Common myeloid progenitor, CD34-positive (primary cell): ENCODE results near the gene PRKCA.

Experiments used
- CTCF ChIA-PET: fragments of 350-600 bp; sonication (Branson Sonifier 250); formaldehyde crosslinking; loops from one replicate; lab custom pipeline; 2021; ENCODE audit warnings: antibody characterized with exemption; lab: Charles Lee
- POLR2A ChIA-PET: fragments of 350-600 bp; sonication (Branson Sonifier 250); formaldehyde crosslinking; loops from one replicate; lab custom pipeline; 2021; ENCODE audit warnings: antibody characterized with exemption; lab: Charles Lee
- DNase-seq, 3 donors: peaks; one replicate each; pipeline versions ENCODE4 v3.0.0 to v3.0.0-alpha.2; 2013
- H3K27ac ChIP-seq, 2 experiments: 1 replicate in 1 of 2; 2 replicates in 1 of 2; pipeline ENCODE4 v1.7.0; 2013; ENCODE audit warnings: inconsistent platforms in 2 of 2, low read length in 2 of 2, mild to moderate bottlenecking in 2 of 2, low read depth in 1 of 2, moderate library complexity in 1 of 2; ENCODE audit not compliant: severe bottlenecking in 2 of 2, insufficient read depth in 1 of 2, poor library complexity in 1 of 2
- H3K27me3 ChIP-seq, 5 experiments: replicated peaks in 2 of 5; 1 replicate in 3 of 5; 2 replicates in 2 of 5; pipeline versions ENCODE4 v1.6.1 to v1.7.0; 2013; ENCODE audit warnings: low read length in 4 of 5, mild to moderate bottlenecking in 2 of 5, moderate library complexity in 2 of 5, inconsistent platforms in 1 of 5; ENCODE audit not compliant: insufficient read depth in 5 of 5, control insufficient read depth in 4 of 5
- H3K36me3 ChIP-seq, 4 experiments: 1 replicate in 2 of 4; 2 replicates in 2 of 4; pipeline versions ENCODE4 v1.6.1 to v1.7.0; 2013; ENCODE audit warnings: low read length in 3 of 4, control low read depth in 1 of 4, mild to moderate bottlenecking in 1 of 4; ENCODE audit not compliant: control insufficient read depth in 4 of 4, insufficient read depth in 4 of 4
- H3K4me1 ChIP-seq, 4 experiments: 1 replicate in 3 of 4; 2 replicates in 1 of 4; pipeline versions ENCODE4 v1.6.1 to v1.7.1; 2013; ENCODE audit warnings: low read length in 3 of 4, mild to moderate bottlenecking in 3 of 4, control low read depth in 1 of 4, inconsistent platforms in 1 of 4, moderate library complexity in 1 of 4; ENCODE audit not compliant: control insufficient read depth in 4 of 4, insufficient read depth in 4 of 4; ENCODE audit errors: control extremely low read depth in 1 of 4
- H3K4me3 ChIP-seq, 7 experiments: 1 replicate in 4 of 7; 2 replicates in 3 of 7; pipeline versions ENCODE4 v1.5.1 to v1.7.0; 2013; ENCODE audit warnings: mild to moderate bottlenecking in 7 of 7, low read length in 6 of 7, moderate library complexity in 6 of 7, inconsistent platforms in 2 of 7, low read depth in 2 of 7, control low read depth in 1 of 7; ENCODE audit not compliant: insufficient read depth in 4 of 7, control insufficient read depth in 1 of 7; ENCODE audit errors: extremely low read depth in 1 of 7
- H3K9me3 ChIP-seq, 5 experiments: 1 replicate in 4 of 5; 2 replicates in 1 of 5; pipeline versions ENCODE4 v1.6.1 to v1.7.1; 2013; ENCODE audit warnings: low read length in 4 of 5, mild to moderate bottlenecking in 2 of 5, inconsistent platforms in 1 of 5, low read depth in 1 of 5, moderate library complexity in 1 of 5; ENCODE audit not compliant: control insufficient read depth in 4 of 5, insufficient read depth in 2 of 5; ENCODE audit errors: control extremely low read depth in 1 of 5
- WGBS: methylation state at CpG from one replicate; pipeline ENCODE4 v1.1.5; 2013; ENCODE audit not compliant: insufficient coverage; 5-methylcytosine and 5-hydroxymethylcytosine counted together

Gene PRKCA

GRCh38 chr17:66547151-66547865 lies 244.9 kb downstream of the PRKCA start:
- POLR2A ChIA-PET = no interaction called here
- Histone ChIP-seq H3K36me3 (no peaks in the 10 kb centered on the region), H3K27ac (no peak overlapping the region), H3K9me3 (peaks cover 0 to 9% (median 5%) of the 10 kb centered on the region in 5 experiments), H3K4me3 (no peak overlapping the region), H3K4me1 (peaks cover 0 to 18% (median 8%) of the 10 kb centered on the region in 4 experiments), H3K27me3 (no peaks in the 10 kb centered on the region)
- CTCF ChIA-PET = no interaction called here
- no peak for DNase-seq
- WGBS = 100% methylated on average over 1 of the region's 3 CpGs

- 14% methylated on average over 1 of the region's 3 CpGs for WGBS
- CTCF ChIA-PET = no interaction called here
- Histone ChIP-seq H3K9me3 (peaks cover 0 to 9% (median 5%) of the 10 kb centered on the region in 5 experiments), H3K36me3 (no peaks in the 10 kb centered on the region), H3K4me1 (peaks cover 0 to 11% (median 6%) of the 10 kb centered on the region in 4 experiments), H3K27me3 (no peaks in the 10 kb centered on the region), H3K27ac (no peak overlapping the region), H3K4me3 (no peak overlapping the region)
- peak in 2 of 3 donors; percentile 15 to 45 for DNase-seq
- POLR2A ChIA-PET = interaction anchor here (0.7 kb wide), 1 partner anchor 10 kb away, joined by 3 read pairs; no protein-coding TSS in a partner anchor
Measured at GRCh38 chr17:66548158-66548557, 245.7 kb downstream of the PRKCA start.

GRCh38 chr17:66548659-66549310 lies 246.4 kb downstream of the PRKCA start:
- Histone ChIP-seq H3K36me3 (no peaks in the 10 kb centered on the region), H3K9me3 (peaks cover 0 to 9% (median 5%) of the 10 kb centered on the region in 5 experiments), H3K27ac (no peak overlapping the region), H3K4me3 (no peak overlapping the region), H3K4me1 (peaks cover 0 to 9% (median 6%) of the 10 kb centered on the region in 4 experiments), H3K27me3 (no peaks in the 10 kb centered on the region)
- ChIA-PET CTCF (interaction anchor here (0.7 kb wide), 1 partner anchor 18 kb away, joined by 3 read pairs; no protein-coding TSS in a partner anchor), POLR2A (interaction anchor here (0.6 kb wide), 1 partner anchor 16 kb away, joined by 4 read pairs; no protein-coding TSS in a partner anchor)
- WGBS = 90% methylated on average over 11 of the region's 14 CpGs
- DNase-seq = no peak

- H3K27me3 ChIP-seq = no peaks in the 10 kb centered on the region
- POLR2A ChIA-PET = interaction anchor here (0.6 kb wide), 1 partner anchor 16 kb away, joined by 4 read pairs; no protein-coding TSS in a partner anchor
- no peak overlapping the region for H3K4me3 ChIP-seq
- no peak for DNase-seq
- 64% methylated on average over 3 of the region's 3 CpGs for WGBS
- H3K36me3 ChIP-seq = no peaks in the 10 kb centered on the region
- CTCF ChIA-PET = interaction anchor here (0.7 kb wide), 1 partner anchor 18 kb away, joined by 3 read pairs; no protein-coding TSS in a partner anchor
- H3K4me1 ChIP-seq = peaks cover 0 to 9% (median 6%) of the 10 kb centered on the region in 4 experiments
- no peak overlapping the region for H3K27ac ChIP-seq
- H3K9me3 ChIP-seq = peaks cover 0 to 9% (median 5%) of the 10 kb centered on the region in 5 experiments
Measured at GRCh38 chr17:66549311-66549704, 246.9 kb downstream of the PRKCA start.

- Histone ChIP-seq H3K4me1 (peaks cover 0 to 9% (median 6%) of the 10 kb centered on the region in 4 experiments), H3K9me3 (peaks cover 0 to 9% (median 5%) of the 10 kb centered on the region in 5 experiments), H3K27ac (no peak overlapping the region), H3K36me3 (no peaks in the 10 kb centered on the region), H3K4me3 (no peak overlapping the region), H3K27me3 (no peaks in the 10 kb centered on the region)
- CTCF ChIA-PET = no interaction called here
- POLR2A ChIA-PET = no interaction called here
- no peak for DNase-seq
- 75% methylated on average over 4 of the region's 5 CpGs for WGBS
Measured at GRCh38 chr17:66549731-66550207, 247.4 kb downstream of the PRKCA start.

GRCh38 chr17:66551839-66552238 lies 249.4 kb downstream of the PRKCA start:
- CTCF ChIA-PET = no interaction called here
- H3K36me3 ChIP-seq = no peaks in the 10 kb centered on the region
- WGBS = 100% methylated on average over 1 of the region's 2 CpGs
- H3K9me3 ChIP-seq = no peaks in the 10 kb centered on the region
- H3K27me3 ChIP-seq = no peaks in the 10 kb centered on the region
- no peak for DNase-seq
- no peak overlapping the region for H3K27ac ChIP-seq
- POLR2A ChIA-PET = no interaction called here
- H3K4me3 ChIP-seq = no peak overlapping the region
- peaks cover 0 to 9% (median 6%) of the 10 kb centered on the region in 4 experiments for H3K4me1 ChIP-seq
